Stimulated activated CD8-positive, alpha-beta memory T cell treated with anti-CD3 and anti-CD28 coated beads, Interleukin-15, amount 100 ng/mL, for 1 hour (primary cell): ENCODE data around the gene WDR90.

Experiments
- DNase-seq: peaks from one replicate; pipeline ENCODE4 v3.0.0-alpha.2; 2020; ENCODE audit warnings: low read depth

The WDR90 gene

DNA sequence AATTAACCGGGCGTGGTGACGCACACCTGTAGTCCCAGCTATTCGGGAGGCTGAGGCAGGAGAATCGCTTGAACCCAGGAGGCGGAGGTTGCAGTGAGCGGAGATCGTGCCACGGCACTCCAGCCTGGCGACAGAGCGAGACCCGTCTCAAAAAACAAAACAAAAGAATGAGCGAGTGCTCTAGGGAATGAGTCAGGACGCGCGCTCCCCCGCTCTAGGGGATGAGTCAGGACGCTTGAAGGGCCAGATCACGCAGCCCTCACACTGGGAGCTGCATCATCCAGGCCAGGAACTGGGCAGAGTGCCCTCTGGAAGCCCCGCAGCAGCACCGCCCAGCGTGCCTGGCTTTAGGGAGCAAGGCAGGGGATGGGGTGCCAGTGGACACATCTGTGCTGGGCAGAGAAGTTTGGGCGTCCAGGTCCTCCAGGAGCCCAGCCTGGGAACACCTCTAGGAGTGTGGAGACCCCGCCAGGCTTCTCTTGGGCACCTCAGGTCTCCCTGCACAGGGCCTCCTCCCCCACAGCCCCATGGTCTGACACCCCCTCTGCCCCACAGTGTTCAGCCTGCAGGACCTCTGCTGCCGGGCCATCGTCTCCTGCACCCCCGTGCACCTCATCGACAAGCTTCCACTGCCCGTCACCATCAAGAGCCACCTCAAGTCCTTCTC is 22.2 kb upstream of the WDR90 start:
- no peak for DNase-seq

DNA sequence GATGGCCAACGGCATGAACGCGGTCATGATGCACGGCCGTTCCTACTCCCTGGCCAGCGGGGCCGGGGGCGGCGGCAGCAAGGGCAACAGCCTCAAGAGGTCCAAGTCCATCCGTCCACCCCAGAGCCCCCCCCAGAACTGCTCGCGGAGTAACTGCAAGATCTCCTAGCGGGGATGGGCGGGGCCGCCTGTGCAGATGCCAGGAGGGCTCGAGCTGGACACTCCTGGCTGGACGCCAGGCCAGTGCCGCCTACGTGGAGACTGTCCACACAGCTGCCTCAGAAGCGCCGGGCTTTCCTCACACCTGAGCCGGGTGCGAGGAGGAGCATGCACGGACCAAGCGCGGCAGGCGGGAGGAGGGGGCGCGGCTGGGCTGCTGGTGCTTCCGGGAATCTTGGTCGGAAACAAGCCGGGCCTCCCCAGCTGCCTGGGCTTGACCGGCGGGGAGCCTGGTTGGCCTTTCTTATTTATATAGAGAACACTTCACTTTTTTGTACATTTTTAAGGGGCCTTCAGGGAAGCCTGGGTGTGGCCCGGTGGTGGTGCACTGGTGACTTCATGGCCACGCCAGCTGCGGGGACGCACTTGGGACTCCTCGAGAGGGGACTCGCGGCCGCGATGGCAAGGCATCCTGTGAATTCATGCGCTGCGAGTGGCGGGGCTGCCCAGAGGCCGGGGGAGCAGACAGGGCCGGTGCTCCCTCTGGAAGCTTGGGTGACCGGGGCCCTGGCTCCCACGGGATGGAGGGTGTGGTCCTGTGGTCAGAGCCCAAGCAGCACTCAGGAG is 21.5 kb upstream of the WDR90 start:
- no peak for DNase-seq

- DNase-seq: no peak
These were observed 20.7 kb upstream of the WDR90 start for GRCh38 chr16:628321-629061.

- DNase-seq: no peak
These were observed 19.9 kb upstream of the WDR90 start for GRCh38 chr16:629185-629832.

GRCh38 chr16:629833-630248 is 19.3 kb upstream of the WDR90 start:
- no peak for DNase-seq

DNA sequence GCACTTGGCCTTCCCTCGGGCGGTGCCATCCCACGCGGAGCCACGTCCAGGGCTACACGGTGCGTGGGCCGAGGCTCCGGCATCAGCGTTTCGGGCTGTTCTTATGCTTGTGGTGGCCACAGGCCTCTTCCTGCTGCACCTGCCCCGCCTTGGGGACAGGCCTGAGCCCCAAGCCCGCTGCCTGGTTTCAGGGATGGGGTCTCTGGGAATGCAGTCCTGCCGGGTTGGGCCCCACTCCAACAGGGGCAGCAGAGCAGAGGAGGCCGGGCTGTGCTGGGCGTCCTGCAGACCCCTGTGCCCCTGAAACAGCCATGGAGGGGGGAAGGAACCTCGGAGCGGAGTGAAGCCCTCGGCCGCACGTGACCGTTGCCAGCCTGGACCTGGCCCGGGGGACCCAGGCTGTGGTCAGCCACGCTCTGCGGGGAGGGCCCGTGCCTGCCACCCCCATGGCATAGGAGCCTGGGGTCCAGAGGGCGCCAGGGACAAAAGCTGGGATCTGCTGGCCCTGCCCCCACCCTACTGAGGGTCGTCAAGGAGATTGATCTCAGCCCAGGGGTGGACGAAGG is 18.8 kb upstream of the WDR90 start:
- DNase-seq: no peak

DNA sequence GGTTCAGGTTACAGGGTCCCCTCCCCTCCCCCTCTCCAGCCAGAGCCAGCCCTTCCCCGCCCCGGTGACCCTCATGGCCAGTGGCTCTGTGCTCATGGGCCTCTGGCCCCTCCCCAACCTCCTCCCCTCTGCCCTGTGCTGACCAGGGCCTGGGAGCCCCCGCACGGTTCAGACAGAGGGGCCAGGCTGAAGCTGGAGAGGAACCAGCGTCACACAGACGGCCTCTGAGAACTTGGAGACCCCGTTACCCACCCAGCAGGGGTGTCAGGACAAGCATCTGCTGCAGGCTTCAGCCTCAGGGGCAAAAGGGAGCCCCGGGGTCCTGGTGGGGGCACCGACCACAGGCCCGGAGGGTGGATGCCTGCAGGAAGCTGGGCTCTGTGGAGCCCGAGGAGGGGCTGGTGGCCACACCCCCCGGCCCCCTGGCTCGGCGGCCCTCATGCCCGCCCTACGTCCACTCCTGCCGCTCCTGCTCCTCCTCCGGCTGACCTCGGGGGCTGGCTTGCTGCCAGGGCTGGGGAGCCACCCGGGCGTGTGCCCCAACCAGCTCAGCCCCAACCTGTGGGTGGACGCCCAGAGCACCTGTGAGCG is 18.3 kb upstream of the WDR90 start, which contains the start of gene WFIKKN1:
WFIKKN1 (plus strand) TSS at position 171 of the 591 bp plus-strand sequence; CDS start at position 440, 269 bp downstream.
- DNase-seq: no peak

DNA sequence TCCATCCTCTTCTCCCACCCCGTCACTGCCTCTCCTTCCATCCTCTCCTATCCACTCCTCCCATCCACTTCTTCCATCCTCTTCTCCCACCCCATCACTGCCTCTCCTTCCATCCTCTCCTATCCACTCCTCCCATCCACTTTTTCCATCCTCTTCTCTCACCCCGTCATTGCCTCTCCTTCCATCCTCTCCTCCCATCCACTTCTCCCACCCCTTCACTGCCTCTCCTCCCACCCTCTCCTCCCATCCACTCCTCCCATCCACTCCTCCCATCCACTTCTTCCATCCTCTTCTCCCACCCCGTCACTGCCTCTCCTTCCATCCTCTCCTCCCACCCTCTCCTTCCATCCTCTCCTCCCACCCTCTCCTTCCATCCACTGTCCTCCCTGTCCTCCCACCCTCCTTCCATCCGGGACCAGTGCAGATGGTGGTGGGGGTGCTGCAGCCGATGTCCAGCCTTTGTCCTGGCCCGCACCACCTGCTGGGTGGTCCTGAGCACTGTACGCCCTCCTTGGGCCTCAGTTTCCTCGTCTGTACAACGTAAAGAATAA is 17.3 kb upstream of the WDR90 start:
- DNase-seq: no peak

DNA sequence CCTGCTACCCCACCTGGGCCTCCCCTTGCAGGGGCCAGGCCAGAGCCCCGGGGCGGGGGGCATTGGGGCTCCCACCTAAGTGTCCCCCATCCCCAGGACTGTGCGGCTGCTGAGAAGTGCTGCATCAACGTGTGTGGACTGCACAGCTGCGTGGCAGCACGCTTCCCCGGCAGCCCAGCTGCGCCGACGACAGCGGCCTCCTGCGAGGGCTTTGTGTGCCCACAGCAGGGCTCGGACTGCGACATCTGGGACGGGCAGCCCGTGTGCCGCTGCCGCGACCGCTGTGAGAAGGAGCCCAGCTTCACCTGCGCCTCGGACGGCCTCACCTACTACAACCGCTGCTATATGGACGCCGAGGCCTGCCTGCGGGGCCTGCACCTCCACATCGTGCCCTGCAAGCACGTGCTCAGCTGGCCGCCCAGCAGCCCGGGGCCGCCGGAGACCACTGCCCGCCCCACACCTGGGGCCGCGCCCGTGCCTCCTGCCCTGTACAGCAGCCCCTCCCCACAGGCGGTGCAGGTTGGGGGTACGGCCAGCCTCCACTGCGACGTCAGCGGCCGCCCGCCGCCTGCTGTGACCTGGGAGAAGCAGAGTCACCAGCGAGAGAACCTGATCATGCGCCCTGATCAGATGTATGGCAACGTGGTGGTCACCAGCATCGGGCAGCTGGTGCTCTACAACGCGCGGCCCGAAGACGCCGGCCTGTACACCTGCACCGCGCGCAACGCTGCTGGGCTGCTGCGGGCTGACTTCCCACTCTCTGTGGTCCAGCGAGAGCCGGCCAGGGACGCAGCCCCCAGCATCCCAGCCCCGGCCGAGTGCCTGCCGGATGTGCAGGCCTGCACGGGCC is 16.5 kb upstream of the WDR90 start:
- DNase-seq: no peak

DNA sequence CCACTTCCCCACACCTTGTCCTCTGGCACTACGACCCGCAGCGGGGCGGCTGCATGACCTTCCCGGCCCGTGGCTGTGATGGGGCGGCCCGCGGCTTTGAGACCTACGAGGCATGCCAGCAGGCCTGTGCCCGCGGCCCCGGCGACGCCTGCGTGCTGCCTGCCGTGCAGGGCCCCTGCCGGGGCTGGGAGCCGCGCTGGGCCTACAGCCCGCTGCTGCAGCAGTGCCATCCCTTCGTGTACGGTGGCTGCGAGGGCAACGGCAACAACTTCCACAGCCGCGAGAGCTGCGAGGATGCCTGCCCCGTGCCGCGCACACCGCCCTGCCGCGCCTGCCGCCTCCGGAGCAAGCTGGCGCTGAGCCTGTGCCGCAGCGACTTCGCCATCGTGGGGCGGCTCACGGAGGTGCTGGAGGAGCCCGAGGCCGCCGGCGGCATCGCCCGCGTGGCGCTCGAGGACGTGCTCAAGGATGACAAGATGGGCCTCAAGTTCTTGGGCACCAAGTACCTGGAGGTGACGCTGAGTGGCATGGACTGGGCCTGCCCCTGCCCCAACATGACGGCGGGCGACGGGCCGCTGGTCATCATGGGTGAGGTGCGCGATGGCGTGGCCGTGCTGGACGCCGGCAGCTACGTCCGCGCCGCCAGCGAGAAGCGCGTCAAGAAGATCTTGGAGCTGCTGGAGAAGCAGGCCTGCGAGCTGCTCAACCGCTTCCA is 15.7 kb upstream of the WDR90 start:
- no peak for DNase-seq

- DNase-seq: no peak
These were observed 15.0 kb upstream of the WDR90 start for GRCh38 chr16:634051-634670.

- no peak for DNase-seq
These were observed 14.2 kb upstream of the WDR90 start for GRCh38 chr16:634996-635395.

DNA sequence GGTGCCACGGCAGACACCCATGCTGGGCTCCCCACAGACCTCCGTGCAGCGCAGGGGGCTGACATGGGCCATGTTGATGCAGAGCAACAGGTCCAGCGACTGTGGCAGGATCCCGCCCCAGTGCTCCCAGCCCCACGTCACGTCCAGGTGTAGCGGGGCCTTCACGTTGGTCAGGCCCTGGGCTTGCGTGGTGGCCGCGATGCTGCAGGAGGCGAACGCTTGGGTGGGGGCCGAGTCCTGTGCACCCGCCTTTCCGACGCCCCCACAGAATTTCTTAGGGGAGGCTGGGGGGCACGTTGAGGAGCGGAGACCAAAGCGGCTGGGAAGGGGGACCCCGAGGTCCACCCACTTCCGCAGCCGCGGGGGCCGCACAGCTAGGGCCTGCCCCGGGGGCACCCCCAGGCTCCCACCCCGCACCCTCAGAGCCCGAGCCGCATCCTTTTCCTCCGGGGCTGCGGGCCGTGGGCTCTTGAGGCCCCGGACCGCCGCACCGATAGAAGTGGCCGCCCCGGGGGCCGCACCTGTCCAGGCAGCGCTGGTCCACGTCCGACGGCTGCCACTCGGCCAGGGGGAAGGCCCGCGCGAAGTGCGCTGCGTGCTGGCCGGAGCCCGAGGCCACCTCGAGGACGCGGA is 13.5 kb upstream of the WDR90 start:
- DNase-seq: no peak

DNA sequence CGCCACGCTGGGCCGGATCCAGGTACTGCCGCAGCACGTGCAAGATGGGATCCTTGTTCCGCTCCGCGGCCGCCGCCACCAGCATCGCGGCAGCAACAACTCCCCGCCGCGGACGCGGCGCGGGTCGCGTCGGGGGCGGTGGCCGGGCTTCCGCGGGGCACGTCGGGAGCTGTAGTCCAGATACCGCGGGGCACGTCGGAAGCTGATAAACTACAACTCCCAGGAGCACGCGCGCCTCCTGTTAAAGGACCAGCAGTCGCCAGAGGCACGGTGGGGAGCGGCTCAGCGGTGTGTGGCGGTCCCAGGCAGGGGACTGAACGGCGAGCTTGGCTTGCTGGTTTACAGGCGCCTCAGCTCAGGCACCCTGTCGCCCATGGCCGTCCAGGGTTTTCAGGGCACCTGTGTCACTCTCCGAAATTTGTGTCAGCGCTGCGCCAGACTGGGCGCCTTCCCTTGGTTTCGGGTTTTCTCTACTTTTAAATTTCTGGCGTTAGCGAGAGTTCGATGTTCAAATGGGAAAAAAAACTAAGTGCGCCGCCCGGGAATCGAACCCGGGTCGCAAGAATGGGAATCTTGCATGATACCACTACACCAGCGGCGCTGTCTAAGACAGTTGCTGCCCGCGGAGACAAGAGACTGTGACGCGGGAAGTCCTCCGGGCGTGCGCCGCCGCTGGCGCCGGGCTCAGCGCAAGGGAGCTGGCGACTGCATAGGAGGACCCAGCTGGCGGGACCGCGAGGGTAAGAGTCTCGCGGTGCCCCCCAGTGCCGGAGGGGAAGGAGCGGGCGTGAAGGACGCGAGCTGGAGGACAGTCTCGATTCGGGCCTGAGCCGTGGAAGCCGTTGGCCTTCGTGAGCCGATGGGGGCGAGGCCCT is 12.7 kb upstream of the WDR90 start, which contains the start of gene METTL26:
METTL26 (minus strand) TSS at position 100 of the 875 bp plus-strand sequence; CDS start at position 85, 15 bp downstream.
- DNase-seq: peak; percentile 81

- peak; percentile 80 for DNase-seq
These were observed 11.8 kb upstream of the WDR90 start for GRCh38 chr16:637081-638018.

DNA sequence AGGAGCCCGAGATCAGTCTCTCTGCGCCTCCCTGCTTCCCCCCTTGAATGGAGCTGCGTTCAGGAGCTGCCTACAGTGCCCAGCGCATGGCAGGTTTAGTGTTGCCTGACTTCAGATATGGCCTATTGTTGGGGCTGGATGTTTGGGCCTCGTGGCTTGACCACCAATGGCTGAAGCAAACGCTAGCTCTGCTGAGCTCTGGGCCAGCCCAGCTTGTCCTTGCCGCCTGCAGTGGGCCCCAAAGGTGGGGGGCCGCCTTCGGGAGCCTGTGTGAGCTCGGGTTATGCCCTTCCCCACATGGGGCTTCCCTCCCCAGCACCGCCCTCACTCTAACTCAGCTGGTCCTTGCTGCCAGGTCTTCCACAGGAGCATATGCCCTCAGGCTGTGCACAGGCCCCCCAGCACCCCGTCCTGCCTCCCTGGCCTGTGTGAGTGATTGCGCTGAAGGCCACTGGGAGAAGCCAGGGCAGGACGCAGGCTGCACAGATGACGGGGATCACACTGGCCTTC is 11.1 kb upstream of the WDR90 start:
- DNase-seq: no peak
